ENCODE data around the gene HECTD2.
"Not testable (repeated sequence)": the region's sequence is repeated elsewhere in the genome, so short reads cannot be mapped to it uniquely, and the experiment has no call there.

The HECTD2 gene

GRCh38 chr10:91412354-91413087, 2.4 kb downstream of the HECTD2 start:
- FAIRE-seq (no peak), DNase-seq (ENCODE audit: low spot score) (no peak)

GRCh38 chr10:91415816-91416215, 5.7 kb downstream of the HECTD2 start:
- FAIRE-seq, result no peak
- DNase-seq (ENCODE audit: low spot score), result no peak

GRCh38 chr10:91416339-91416855, 6.3 kb downstream of the HECTD2 start:
- DNase-seq (ENCODE audit: low spot score), result no peak
- FAIRE-seq, result no peak

- FAIRE-seq, result no peak
- DNase-seq (ENCODE audit: low spot score), result no peak
These were observed 8.3 kb downstream of the HECTD2 start for GRCh38 chr10:91418416-91418815.

- DNase-seq (ENCODE audit: low spot score) (no peak), FAIRE-seq (no peak)
These were observed 10.7 kb downstream of the HECTD2 start for GRCh38 chr10:91420868-91421267.

- no peak for DNase-seq (ENCODE audit: low spot score)
- FAIRE-seq, result no peak
These were observed 12.8 kb downstream of the HECTD2 start for GRCh38 chr10:91422915-91423314.

- DNase-seq (ENCODE audit: low spot score) (no peak), FAIRE-seq (no peak)
These were observed 13.9 kb downstream of the HECTD2 start for GRCh38 chr10:91424016-91424415.

- FAIRE-seq (no peak), DNase-seq (ENCODE audit: low spot score) (no peak)
These were observed 22.0 kb downstream of the HECTD2 start for GRCh38 chr10:91432175-91432574.

- FAIRE-seq, result no peak
- DNase-seq (ENCODE audit: low spot score), result no peak
These were observed 23.5 kb downstream of the HECTD2 start for GRCh38 chr10:91433620-91434019.

- no peak for DNase-seq (ENCODE audit: low spot score)
- no peak for FAIRE-seq
These were observed 23.9 kb downstream of the HECTD2 start for GRCh38 chr10:91434041-91434440.

- no peak for FAIRE-seq
- DNase-seq (ENCODE audit: low spot score), result no peak
These were observed 25.1 kb downstream of the HECTD2 start for GRCh38 chr10:91435241-91435640.

- DNase-seq (ENCODE audit: low spot score); FAIRE-seq: not testable (repeated sequence)
These were observed 28.1 kb downstream of the HECTD2 start for GRCh38 chr10:91438228-91438627.

- DNase-seq (ENCODE audit: low spot score) (no peak), FAIRE-seq (no peak)
These were observed 34.4 kb downstream of the HECTD2 start for GRCh38 chr10:91444211-91445182.

GRCh38 chr10:91452063-91452462, 41.9 kb downstream of the HECTD2 start:
- DNase-seq (ENCODE audit: low spot score), result no peak
- no peak for FAIRE-seq

- FAIRE-seq (no peak), DNase-seq (ENCODE audit: low spot score) (no peak)
These were observed 43.4 kb downstream of the HECTD2 start for GRCh38 chr10:91453535-91453934.

GRCh38 chr10:91455135-91455534, 45.0 kb downstream of the HECTD2 start:
- not testable (repeated sequence) for DNase-seq (ENCODE audit: low spot score); FAIRE-seq

GRCh38 chr10:91460681-91461080, 50.5 kb downstream of the HECTD2 start:
- FAIRE-seq, result no peak
- no peak for DNase-seq (ENCODE audit: low spot score)

GRCh38 chr10:91462423-91462822, 52.3 kb downstream of the HECTD2 start:
- DNase-seq (ENCODE audit: low spot score) (no peak), FAIRE-seq (no peak)

- DNase-seq (ENCODE audit: low spot score) (no peak), FAIRE-seq (no peak)
These were observed 54.4 kb downstream of the HECTD2 start for GRCh38 chr10:91464500-91464899.

- DNase-seq (ENCODE audit: low spot score) (no peak), FAIRE-seq (no peak)
These were observed 55.1 kb downstream of the HECTD2 start for GRCh38 chr10:91465261-91465660.

- DNase-seq (ENCODE audit: low spot score) (no peak), FAIRE-seq (no peak)
These were observed 57.0 kb downstream of the HECTD2 start for GRCh38 chr10:91467114-91467513.

GRCh38 chr10:91471602-91472001, 61.5 kb downstream of the HECTD2 start:
- DNase-seq (ENCODE audit: low spot score) (no peak), FAIRE-seq (no peak)

All from urothelium cell line (cell line).